Right atrium auricular region (tissue), 2 donors: ENCODE data around the gene IQSEC2. TPM values are rescaled to one million over a fixed set of nuclear protein-coding genes. Genes with fewer than 3 reads are reported as not detected.

Experiments
- DNase-seq: peaks from one replicate; pipeline ENCODE4 v3.0.0-alpha.2; 2019; ENCODE audit warnings: low spot score
- H3K27ac ChIP-seq, 2 donors: fragments of 200-600 bp; sonication (generic); 1 replicate in 1 of 2; 2 replicates in 1 of 2; pipeline ENCODE4 v1.5.1; 2016 to 2019
- H3K27me3 ChIP-seq, 2 donors: fragments of 200-600 bp; sonication (generic); one replicate each; pipeline versions ENCODE4 v1.5.1 to v1.6.0; 2017 to 2019
- H3K36me3 ChIP-seq: fragments of 200-600 bp; sonication (generic); one replicate; pipeline ENCODE4 v1.5.1; 2016
- H3K4me1 ChIP-seq, 2 donors: fragments of 200-600 bp; sonication (generic); one replicate each; pipeline versions ENCODE4 v1.5.1 to v1.6.0; 2017 to 2019
- H3K4me3 ChIP-seq, 2 donors: fragments of 200-600 bp; sonication (generic); 1 replicate in 1 of 2; 2 replicates in 1 of 2; pipeline ENCODE4 v1.5.1; 2017 to 2019; ENCODE audit warnings: mild to moderate bottlenecking in 1 of 2, moderate library complexity in 1 of 2
- H3K9me3 ChIP-seq, 2 donors: fragments of 200-600 bp; sonication (generic); one replicate each; pipeline ENCODE4 v1.5.1; 2019
- CTCF ChIP-seq, 2 donors: fragments of 200-600 bp; sonication (generic); IDR thresholded peaks; one replicate each; pipeline ENCODE4 v1.5.1; 2019; ENCODE audit warnings: antibody characterized with exemption in 2 of 2
- total RNA-seq, 2 donors: library from RNA; depleted of rRNA; stranded (reverse); fragments of >200 nt; gene quantifications; one replicate each; pipeline ENCODE4 v1.1.0, GENCODE V29; 2016

IQSEC2 gene
- total RNA-seq, 2 donors from 2014 or later, result 10.7 to 13.4 TPM

- Histone ChIP-seq H3K36me3 (no peaks in the 10 kb centered on the region), H3K27me3 (no peaks in the 10 kb centered on the region), H3K9me3 (no peaks in the 10 kb centered on the region), H3K27ac (no peak overlapping the region), H3K4me3 (no peak overlapping the region), H3K4me1 (no peaks in the 10 kb centered on the region)
- DNase-seq, result no peak
- no peak for TF ChIP-seq CTCF (IDR thresholded peaks at IDR 0.05)
These were observed 46.9 kb downstream of the IQSEC2 start for GRCh38 chrX:53234484-53234883.

- DNase-seq, result no peak
- no peak for TF ChIP-seq CTCF (IDR thresholded peaks at IDR 0.05)
- H3K4me1 ChIP-seq, result no peaks in the 10 kb centered on the region
- H3K27ac ChIP-seq, result no peak overlapping the region
- H3K9me3 ChIP-seq, result no peaks in the 10 kb centered on the region
- no peaks in the 10 kb centered on the region for H3K36me3 ChIP-seq
- no peak overlapping the region for H3K4me3 ChIP-seq
- no peaks in the 10 kb centered on the region for H3K27me3 ChIP-seq
These were observed 47.8 kb downstream of the IQSEC2 start for GRCh38 chrX:53233536-53233935.

GRCh38 chrX:53230116-53230515 lies 51.3 kb downstream of the IQSEC2 start:
- TF ChIP-seq CTCF (IDR thresholded peaks at IDR 0.05), result no peak

GRCh38 chrX:53227224-53227765 lies 54.1 kb downstream of the IQSEC2 start:
- TF ChIP-seq CTCF (IDR thresholded peaks at IDR 0.05), result no peak
- no peak overlapping the region for H3K27ac ChIP-seq
- H3K4me3 ChIP-seq, result no peak overlapping the region

More at GRCh38 chrX:53230116-53230515, 51.3 kb downstream of the IQSEC2 start:
- Histone ChIP-seq H3K4me3 (no peak overlapping the region), H3K36me3 (no peaks in the 10 kb centered on the region), H3K9me3 (no peaks in the 10 kb centered on the region), H3K27me3 (no peaks in the 10 kb centered on the region), H3K4me1 (peaks cover 0 to 6% of the 10 kb centered on the region in 2 donors), H3K27ac (no peak overlapping the region)
- DNase-seq, result no peak

GRCh38 chrX:53224860-53225797 lies 56.3 kb downstream of the IQSEC2 start, which contains the start of gene KDM5C:
TSS of gene KDM5C (minus strand) at chrX:53225207. CDS start at chrX:53224889, 318 bp downstream.
- TF ChIP-seq CTCF (IDR thresholded peaks at IDR 0.05), result peak in 1 of 2 donors; percentile 18
- Histone ChIP-seq H3K36me3 (peaks cover 4% of the 10 kb centered on the region), H3K9me3 (no peaks in the 10 kb centered on the region), H3K4me1 (peaks cover 0 to 37% of the 10 kb centered on the region in 2 donors), H3K27ac (peak within 1 kb of the TSS; percentile 86 to 87), H3K27me3 (no peaks in the 10 kb centered on the region), H3K4me3 (peak within 1 kb of the TSS; percentile 92 to 98)
- peak; percentile 95 for DNase-seq

More at GRCh38 chrX:53227224-53227765, 54.1 kb downstream of the IQSEC2 start:
- no peak for DNase-seq
- Histone ChIP-seq H3K9me3 (no peaks in the 10 kb centered on the region), H3K27me3 (no peaks in the 10 kb centered on the region), H3K36me3 (no peaks in the 10 kb centered on the region), H3K4me1 (peaks cover 0 to 22% of the 10 kb centered on the region in 2 donors)
